SJSA1 (cell line): ENCODE measurements around the gene ACOT11. TPM values are rescaled to one million over a fixed set of nuclear protein-coding genes. Genes with fewer than 3 reads are reported as not detected.

Source experiments
- DNase-seq, 2 experiments: peaks; one replicate each; pipeline ENCODE4 v3.0.0-alpha.2; 2015 to 2020; ENCODE audit warnings: low spot score in 2 of 2, low read depth in 1 of 2
- H3K27ac ChIP-seq: fragments of 250-450 bp; sonication (Bioruptor Pico); 2 replicates; pipeline ENCODE4 v1.5.1; 2020; ENCODE audit warnings: mild to moderate bottlenecking, moderate library complexity
- H3K27me3 ChIP-seq: fragments of 250-450 bp; sonication (Bioruptor Pico); replicated peaks from 2 replicates; pipeline ENCODE4 v1.5.1; 2020; ENCODE audit warnings: mild to moderate bottlenecking, moderate library complexity
- H3K36me3 ChIP-seq: fragments of 250-450 bp; sonication (Bioruptor Pico); 2 replicates; pipeline ENCODE4 v1.5.1; 2020; ENCODE audit warnings: mild to moderate bottlenecking
- H3K4me1 ChIP-seq: fragments of 250-450 bp; sonication (Bioruptor Pico); replicated peaks from 2 replicates; pipeline ENCODE4 v1.6.1; 2021; ENCODE audit warnings: mild to moderate bottlenecking
- H3K4me3 ChIP-seq: fragments of 250-450 bp; sonication (Bioruptor Pico); 2 replicates; pipeline ENCODE4 v1.5.1; 2020; ENCODE audit warnings: mild to moderate bottlenecking
- H3K9me3 ChIP-seq: fragments of 250-450 bp; sonication (Bioruptor Pico); replicated peaks from 2 replicates; pipeline ENCODE4 v1.5.1; 2020; ENCODE audit warnings: mild to moderate bottlenecking
- total RNA-seq: library from RNA; depleted of rRNA; stranded (reverse); fragments of >200 nt; shearing (Covaris generic); gene quantifications from 2 replicates; pipeline ENCODE4 v1.2.3, GENCODE V29; 2014

The ACOT11 gene
- total RNA-seq, 1 experiment from 2014 or later, result 1.3 TPM

DNA sequence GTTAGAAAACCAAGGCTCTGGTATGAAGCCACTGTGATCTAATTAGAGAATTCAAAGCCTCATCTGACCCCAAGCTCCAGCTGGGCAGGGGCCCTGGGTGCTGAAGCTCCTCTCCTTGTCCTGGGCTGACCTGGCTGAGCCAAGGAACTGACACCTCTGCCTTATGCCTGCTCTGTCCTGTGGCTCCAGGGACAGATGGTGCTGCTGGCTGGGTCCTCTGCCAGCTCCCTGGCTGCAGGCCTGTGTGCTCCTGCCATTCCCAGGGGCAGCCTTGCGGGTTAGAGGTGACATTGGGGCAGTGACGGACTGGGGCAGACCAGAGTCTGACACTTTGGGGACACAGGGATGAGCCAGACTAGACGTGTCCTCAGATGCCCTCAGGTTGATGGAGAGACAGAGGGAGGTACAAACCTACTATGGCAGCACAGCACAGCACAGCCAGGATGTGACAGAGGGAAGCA is 11.8 kb downstream of the ACOT11 start:
- 0 out of 2 replicates have a peak, but pooled peaks cover 2% of the 10 kb centered on the region for H3K27me3 ChIP-seq
- no peak overlapping the region for H3K4me3 ChIP-seq
- no peaks in the 10 kb centered on the region for H3K4me1 ChIP-seq
- peaks cover 3% of the 10 kb centered on the region; the same call in 1 of the 2 replicates for H3K9me3 ChIP-seq
- DNase-seq, result no peak
- H3K27ac ChIP-seq, result no peak overlapping the region
- H3K36me3 ChIP-seq, result no peaks in the 10 kb centered on the region

- Histone ChIP-seq H3K4me3 (no peak overlapping the region), H3K9me3 (no peaks in the 10 kb centered on the region), H3K36me3 (no peaks in the 10 kb centered on the region), H3K4me1 (peaks cover 7% of the 10 kb centered on the region), H3K27ac (no peak overlapping the region), H3K27me3 (no peaks in the 10 kb centered on the region)
- no peak for DNase-seq
Observed at GRCh38 chr1:54564312-54565112, 16.5 kb downstream of the ACOT11 start.

DNA sequence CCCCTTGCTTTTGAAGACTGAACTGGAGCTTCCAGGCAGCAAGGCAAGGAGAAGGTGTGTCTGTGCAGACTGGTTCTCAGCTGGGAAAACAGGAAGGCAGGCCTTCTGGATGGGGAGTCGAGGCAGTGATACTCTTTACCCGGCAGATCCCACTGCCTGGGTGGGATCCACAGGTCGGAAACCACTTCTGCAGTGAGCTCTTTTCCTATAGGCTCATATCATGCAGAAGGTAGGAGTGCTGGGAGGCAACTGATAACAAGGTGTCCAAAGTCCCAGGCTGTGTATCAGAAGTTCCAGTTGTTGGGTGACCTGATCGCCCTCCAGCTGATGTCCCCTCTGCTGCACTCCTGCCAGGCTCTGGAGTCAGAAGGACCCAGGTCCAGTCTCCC is 17.1 kb downstream of the ACOT11 start:
- Histone ChIP-seq H3K36me3 (no peaks in the 10 kb centered on the region), H3K4me3 (no peak overlapping the region), H3K27ac (no peak overlapping the region), H3K27me3 (no peaks in the 10 kb centered on the region), H3K4me1 (peaks cover 13% of the 10 kb centered on the region), H3K9me3 (no peaks in the 10 kb centered on the region)
- no peak for DNase-seq

- Histone ChIP-seq H3K4me3 (no peak overlapping the region), H3K27ac (no peak overlapping the region), H3K4me1 (peaks cover 24% of the 10 kb centered on the region), H3K27me3 (no peaks in the 10 kb centered on the region), H3K9me3 (no peaks in the 10 kb centered on the region), H3K36me3 (no peaks in the 10 kb centered on the region)
- DNase-seq, result no peak
Observed at GRCh38 chr1:54566438-54567141, 18.6 kb downstream of the ACOT11 start.

- H3K36me3 ChIP-seq, result no peaks in the 10 kb centered on the region
- DNase-seq, result no peak
- H3K4me1 ChIP-seq, result peaks cover 24% of the 10 kb centered on the region
- H3K27ac ChIP-seq, result no peak overlapping the region
- no peaks in the 10 kb centered on the region for H3K27me3 ChIP-seq
- H3K9me3 ChIP-seq, result no peaks in the 10 kb centered on the region
- H3K4me3 ChIP-seq, result no peak overlapping the region
Observed at GRCh38 chr1:54567961-54568360, 19.9 kb downstream of the ACOT11 start.

DNA sequence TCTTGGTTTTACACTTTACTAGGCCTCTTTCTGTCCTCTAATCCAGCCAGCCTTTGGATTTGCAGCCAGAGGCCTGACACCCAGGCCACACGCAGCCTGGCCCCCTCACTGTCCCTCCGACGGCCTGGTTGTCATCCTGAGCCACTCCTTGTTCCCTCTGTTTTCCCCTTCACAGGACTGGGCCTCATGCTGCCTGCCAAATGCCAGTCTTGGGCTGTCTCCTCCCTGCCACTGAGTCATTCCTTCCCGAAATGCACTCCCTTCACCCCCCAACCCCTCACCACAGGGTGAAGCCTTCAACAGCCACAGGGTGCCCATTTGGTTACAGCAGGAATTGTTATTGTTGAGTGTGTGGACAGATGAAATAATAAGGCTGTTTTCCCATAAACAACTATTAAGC is 21.3 kb downstream of the ACOT11 start:
- DNase-seq, result peak; percentile 36 to 57
- H3K4me1 ChIP-seq, result peaks cover 24% of the 10 kb centered on the region

DNA sequence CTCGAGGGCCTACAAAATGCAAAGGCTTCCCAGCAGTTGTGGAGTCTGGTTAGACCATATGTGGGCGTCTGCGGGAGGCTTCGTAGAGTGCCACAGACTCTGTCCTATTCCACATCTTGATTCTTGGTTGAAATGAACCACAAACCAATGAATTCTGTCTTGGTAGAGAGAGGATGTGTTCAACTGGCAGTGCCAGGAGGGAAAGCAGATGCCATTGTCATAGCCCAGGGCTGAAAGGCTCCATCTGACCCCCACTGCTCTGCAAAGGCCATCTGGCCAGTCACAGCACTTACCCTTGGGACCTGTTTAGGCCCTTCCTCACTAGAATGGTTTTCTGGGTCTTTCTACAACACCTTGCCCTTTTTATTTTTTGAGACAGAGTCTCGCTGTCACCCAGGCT is 22.1 kb downstream of the ACOT11 start:
- H3K27me3 ChIP-seq, result no peaks in the 10 kb centered on the region
- no peak overlapping the region for H3K4me3 ChIP-seq
- H3K36me3 ChIP-seq, result no peaks in the 10 kb centered on the region
- peaks cover 24% of the 10 kb centered on the region for H3K4me1 ChIP-seq
- no peaks in the 10 kb centered on the region for H3K9me3 ChIP-seq
- no peak overlapping the region for H3K27ac ChIP-seq
- no peak for DNase-seq

More for the DNA sequence above, 21.3 kb downstream of the ACOT11 start:
- no peaks in the 10 kb centered on the region for H3K36me3 ChIP-seq
- H3K27ac ChIP-seq, result peak overlapping the region; percentile 20; the same call in 1 of the 2 replicates
- no peaks in the 10 kb centered on the region for H3K9me3 ChIP-seq
- H3K27me3 ChIP-seq, result no peaks in the 10 kb centered on the region
- H3K4me3 ChIP-seq, result no peak overlapping the region

- Histone ChIP-seq H3K9me3 (no peaks in the 10 kb centered on the region), H3K4me1 (peaks cover 24% of the 10 kb centered on the region), H3K27me3 (no peaks in the 10 kb centered on the region), H3K27ac (no peak overlapping the region), H3K36me3 (no peaks in the 10 kb centered on the region), H3K4me3 (no peak overlapping the region)
- DNase-seq, result no peak
Observed at GRCh38 chr1:54571326-54571725, 23.3 kb downstream of the ACOT11 start.

DNA sequence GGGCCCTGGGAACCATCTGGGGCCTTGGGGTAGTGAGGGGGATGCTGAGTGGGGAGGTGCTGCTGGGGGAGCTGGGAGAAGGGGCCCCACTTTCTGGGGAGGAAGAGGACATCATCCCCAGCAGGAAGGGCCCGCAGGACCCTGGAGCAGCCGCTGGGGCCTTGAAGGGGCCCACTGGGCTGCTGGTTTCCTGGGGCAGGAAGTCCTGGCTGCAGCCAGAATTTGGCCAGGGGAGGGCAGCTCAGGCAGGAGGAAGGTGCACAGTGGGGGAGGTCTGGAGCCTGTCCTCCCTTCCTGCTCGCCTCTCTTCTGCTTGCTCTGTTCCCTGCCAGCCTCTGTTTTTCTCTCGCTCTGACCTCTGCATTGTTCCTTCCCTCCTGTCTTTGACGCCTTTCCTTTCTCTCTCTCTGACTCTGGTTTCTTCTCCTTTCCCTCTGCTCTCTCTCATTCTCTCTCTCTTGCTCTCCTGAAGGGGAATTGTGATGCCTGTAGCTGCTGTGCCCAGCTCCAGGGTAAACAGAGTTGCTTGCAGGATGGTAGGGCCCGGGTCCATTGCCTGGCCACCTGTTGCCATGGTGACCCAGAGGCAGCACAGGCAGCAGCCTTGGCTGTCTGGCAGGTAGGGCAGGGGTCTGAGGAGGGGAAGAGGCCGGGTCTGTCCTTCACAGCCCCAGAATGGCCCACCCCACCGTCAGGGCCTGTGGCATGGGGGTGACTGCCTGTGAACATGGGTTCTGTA is 23.9 kb downstream of the ACOT11 start:
- no peak overlapping the region for H3K4me3 ChIP-seq
- H3K27me3 ChIP-seq, result no peaks in the 10 kb centered on the region
- no peak for DNase-seq
- H3K36me3 ChIP-seq, result no peaks in the 10 kb centered on the region
- H3K9me3 ChIP-seq, result no peaks in the 10 kb centered on the region
- H3K27ac ChIP-seq, result no peak overlapping the region
- peaks cover 24% of the 10 kb centered on the region for H3K4me1 ChIP-seq

GRCh38 chr1:54572542-54572850 is 24.5 kb downstream of the ACOT11 start:
- H3K4me1 ChIP-seq, result peaks cover 24% of the 10 kb centered on the region
- H3K27ac ChIP-seq, result no peak overlapping the region
- no peaks in the 10 kb centered on the region for H3K9me3 ChIP-seq
- no peaks in the 10 kb centered on the region for H3K36me3 ChIP-seq
- no peak overlapping the region for H3K4me3 ChIP-seq
- H3K27me3 ChIP-seq, result no peaks in the 10 kb centered on the region
- DNase-seq, result no peak

DNA sequence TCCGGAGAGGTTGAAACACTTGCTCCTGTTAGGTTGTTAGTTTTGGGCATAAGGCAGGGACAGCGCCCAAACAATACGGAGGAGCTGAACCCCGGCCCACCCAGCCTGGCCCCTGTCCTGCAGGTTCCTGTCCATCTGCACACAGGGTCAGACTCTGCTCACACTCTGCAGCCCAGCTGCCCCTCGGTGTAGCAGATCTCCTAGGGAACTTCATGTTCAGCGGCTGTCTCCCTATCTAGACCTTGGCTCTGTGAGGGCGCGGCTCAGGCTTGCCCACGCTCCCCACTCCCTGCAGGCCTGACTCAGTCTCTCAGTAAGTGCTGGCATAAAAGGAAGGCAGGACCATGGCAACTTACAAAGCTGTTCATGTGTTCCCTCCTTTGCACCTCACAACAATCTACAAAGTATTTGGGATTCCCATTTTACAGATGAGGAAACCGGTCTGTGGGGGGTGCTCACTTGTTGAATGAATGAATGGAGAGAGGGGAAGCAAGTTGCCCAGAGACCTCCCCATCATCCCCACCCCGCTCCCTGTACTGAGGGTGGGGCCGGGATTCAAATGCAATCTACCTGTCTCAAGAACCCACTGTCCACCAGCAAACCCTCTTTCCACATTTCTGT is 26.2 kb downstream of the ACOT11 start:
- H3K4me1 ChIP-seq, result peaks cover 19% of the 10 kb centered on the region
- H3K27me3 ChIP-seq, result no peaks in the 10 kb centered on the region
- no peaks in the 10 kb centered on the region for H3K9me3 ChIP-seq
- no peak overlapping the region for H3K4me3 ChIP-seq
- no peaks in the 10 kb centered on the region for H3K36me3 ChIP-seq
- no peak for DNase-seq
- H3K27ac ChIP-seq, result no peak overlapping the region

DNA sequence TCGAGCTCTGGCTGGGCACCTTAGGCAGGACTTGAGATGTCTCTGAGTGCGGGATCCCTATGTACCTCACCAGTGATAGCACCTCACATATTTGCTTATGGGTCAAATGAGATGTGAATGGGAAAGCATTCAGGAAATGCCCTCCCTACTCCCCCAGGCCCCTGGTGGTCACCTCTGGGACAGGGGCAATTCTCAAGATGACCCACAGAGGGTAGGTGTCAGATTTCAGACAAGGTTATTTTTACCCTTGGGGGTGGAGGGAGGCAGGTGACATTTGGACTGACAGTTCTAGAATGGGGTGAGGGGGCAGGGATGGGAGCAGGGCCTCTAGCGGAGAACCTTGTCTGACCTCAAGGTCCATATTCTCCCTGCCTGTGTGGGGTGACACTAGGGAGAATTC is 27.1 kb downstream of the ACOT11 start:
- Histone ChIP-seq H3K27ac (no peak overlapping the region), H3K4me1 (peaks cover 10% of the 10 kb centered on the region), H3K4me3 (no peak overlapping the region), H3K36me3 (no peaks in the 10 kb centered on the region), H3K27me3 (no peaks in the 10 kb centered on the region), H3K9me3 (no peaks in the 10 kb centered on the region)
- DNase-seq, result no peak

DNA sequence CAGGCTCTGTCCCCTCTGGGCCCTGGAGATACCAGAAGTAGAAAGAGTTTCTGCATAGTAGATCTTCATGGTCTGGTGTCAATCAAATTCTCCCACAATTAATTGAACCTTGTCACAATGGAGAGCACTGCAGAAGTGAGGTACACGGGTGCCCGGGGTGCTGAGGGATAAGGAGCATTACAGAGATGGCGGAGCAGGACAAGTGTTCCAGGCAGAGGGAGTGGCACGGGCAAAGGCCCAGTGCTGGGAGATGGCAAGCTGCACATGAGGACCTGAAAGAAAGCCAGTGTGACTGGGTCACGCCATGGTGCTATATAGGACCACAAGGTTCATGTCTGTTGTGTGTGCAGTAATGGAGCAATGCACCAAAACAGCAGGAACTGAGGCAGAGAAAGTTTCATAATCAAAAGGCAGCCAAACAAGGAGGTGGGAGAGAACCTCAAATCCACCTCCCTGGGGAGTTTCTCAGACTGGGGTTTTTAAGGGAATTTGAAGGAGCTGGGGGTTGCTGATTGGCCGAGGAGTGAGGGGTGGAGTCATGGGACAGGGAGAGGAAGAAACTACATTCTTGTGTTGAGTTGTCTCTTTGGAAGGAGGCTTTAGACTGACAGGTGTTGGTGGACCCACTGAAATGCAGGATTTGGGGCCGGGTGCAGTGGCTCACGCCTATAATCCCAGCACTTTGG is 27.7 kb downstream of the ACOT11 start:
- no peaks in the 10 kb centered on the region for H3K36me3 ChIP-seq
- peaks cover 4% of the 10 kb centered on the region; the same call in 1 of the 2 replicates for H3K4me1 ChIP-seq
- H3K9me3 ChIP-seq, result no peaks in the 10 kb centered on the region
- no peaks in the 10 kb centered on the region for H3K27me3 ChIP-seq
- no peak for DNase-seq
- H3K27ac ChIP-seq, result no peak overlapping the region
- no peak overlapping the region for H3K4me3 ChIP-seq
